Neuronal stem cell (in vitro differentiated cells): ENCODE measurements around the gene MEX3A. TPM values are rescaled to one million over a fixed set of nuclear protein-coding genes. Genes with fewer than 3 reads are reported as not detected.

Experiments used
- DNase-seq: peaks from one replicate; pipeline ENCODE4 v3.0.0-alpha.2; 2013; ENCODE audit warnings: low spot score
- H2AFZ ChIP-seq: one replicate; pipeline ENCODE4 v1.6.1; 2013; ENCODE audit warnings: mild to moderate bottlenecking, low read length, inconsistent platforms
- H2AK5ac ChIP-seq: 2 replicates; pipeline ENCODE4 v1.6.1; 2013; ENCODE audit warnings: low read depth, mild to moderate bottlenecking, inconsistent platforms, low read length, moderate library complexity, mixed read lengths
- H2BK120ac ChIP-seq: 2 replicates; pipeline ENCODE4 v1.6.1; 2013; ENCODE audit warnings: low read depth, mild to moderate bottlenecking, inconsistent platforms, low read length, moderate library complexity, mixed read lengths
- H2BK12ac ChIP-seq: one replicate; pipeline ENCODE4 v1.6.1; 2013; ENCODE audit warnings: low read length, inconsistent platforms
- H2BK15ac ChIP-seq: 2 replicates; pipeline ENCODE4 v1.6.1; 2013; ENCODE audit warnings: mild to moderate bottlenecking, low read length, inconsistent platforms, mixed read lengths
- H2BK5ac ChIP-seq: one replicate; pipeline ENCODE4 v1.6.1; 2013; ENCODE audit warnings: inconsistent platforms, mild to moderate bottlenecking, low read length, moderate library complexity
- H3K14ac ChIP-seq: one replicate; pipeline ENCODE4 v1.6.1; 2013; ENCODE audit warnings: low read length, inconsistent platforms
- H3K18ac ChIP-seq: 2 replicates; pipeline ENCODE4 v1.6.1; 2013; ENCODE audit warnings: low read length, inconsistent platforms
- H3K23ac ChIP-seq: 2 replicates; pipeline ENCODE4 v1.6.1; 2013; ENCODE audit warnings: low read depth, mild to moderate bottlenecking, mixed read lengths, low read length, inconsistent platforms; ENCODE audit not compliant: poor library complexity
- H3K27ac ChIP-seq: replicated peaks from 3 replicates; pipeline ENCODE4 v1.5.1; 2013; ENCODE audit warnings: low read length, inconsistent platforms
- H3K27me3 ChIP-seq, 3 experiments: 2 replicates each; pipeline ENCODE4 v1.6.1; 2013; ENCODE audit warnings: low read length in 3 of 3, mild to moderate bottlenecking in 2 of 3, inconsistent platforms in 1 of 3, low read depth in 1 of 3, mixed read lengths in 1 of 3, moderate library complexity in 1 of 3; ENCODE audit not compliant: control insufficient read depth in 3 of 3, insufficient read depth in 3 of 3
- H3K36me3 ChIP-seq, 2 donors: replicated peaks in 1 of 2; 2 replicates each; pipeline ENCODE4 v1.6.1; 2013; ENCODE audit warnings: low read length in 2 of 2; ENCODE audit not compliant: control insufficient read depth in 2 of 2, insufficient read depth in 2 of 2
- H3K4ac ChIP-seq: 2 replicates; pipeline ENCODE4 v1.6.1; 2013; ENCODE audit warnings: inconsistent platforms, mild to moderate bottlenecking, low read length, moderate library complexity
- H3K4me1 ChIP-seq, 2 donors: 1 replicate in 1 of 2; 2 replicates in 1 of 2; pipeline ENCODE4 v1.6.1; 2013; ENCODE audit warnings: low read length in 2 of 2, low read depth in 1 of 2; ENCODE audit not compliant: control insufficient read depth in 2 of 2, insufficient read depth in 1 of 2
- H3K4me2 ChIP-seq: one replicate; pipeline ENCODE4 v1.6.1; 2013; ENCODE audit warnings: mild to moderate bottlenecking, low read length, inconsistent platforms; ENCODE audit not compliant: insufficient read depth, poor library complexity, severe bottlenecking
- H3K4me3 ChIP-seq, 2 donors: 2 replicates each; pipeline ENCODE4 v1.5.1; 2013; ENCODE audit warnings: low read length in 2 of 2, mild to moderate bottlenecking in 2 of 2, inconsistent platforms in 1 of 2, moderate library complexity in 1 of 2
- H3K79me1 ChIP-seq: one replicate; pipeline ENCODE4 v1.6.1; 2013; ENCODE audit warnings: low read depth, mild to moderate bottlenecking, inconsistent platforms, low read length, moderate library complexity
- H3K9ac ChIP-seq: one replicate; pipeline ENCODE4 v1.6.1; 2013; ENCODE audit warnings: mild to moderate bottlenecking, low read depth, low read length, inconsistent platforms; ENCODE audit not compliant: poor library complexity
- H3K9me3 ChIP-seq, 2 donors: replicated peaks in 1 of 2; 2 replicates each; pipeline versions ENCODE3 to v1.6.1; 2013; ENCODE audit warnings: low read length in 2 of 2, mild to moderate bottlenecking in 2 of 2, inconsistent platforms in 1 of 2, low read depth in 1 of 2, mixed read lengths in 1 of 2, moderate library complexity in 1 of 2; ENCODE audit not compliant: control insufficient read depth in 2 of 2, insufficient read depth in 1 of 2
- H4K8ac ChIP-seq: one replicate; pipeline ENCODE4 v1.6.1; 2013; ENCODE audit warnings: low read depth, mild to moderate bottlenecking, inconsistent platforms, low read length, moderate library complexity
- H4K91ac ChIP-seq: one replicate; pipeline ENCODE4 v1.6.1; 2013; ENCODE audit warnings: low read length, low read depth, mild to moderate bottlenecking, inconsistent platforms; ENCODE audit not compliant: poor library complexity
- WGBS, 2 donors: extraction: QIAGEN DNeasy Blood & Tissue Kit; methylation state at CpG; one replicate each; pipeline ENCODE4 v1.1.7; 2013; ENCODE audit warnings: missing lambda C conversion rate in 2 of 2, mixed read lengths in 1 of 2; ENCODE audit not compliant: insufficient read length in 2 of 2, insufficient replicate concordance in 1 of 2; ENCODE audit errors: extremely low coverage in 2 of 2; 5-methylcytosine and 5-hydroxymethylcytosine counted together
- polyA plus RNA-seq, 2 experiments: library from polyadenylated mRNA; stranded (reverse); fragments of 200-250 nt; gene quantifications; one replicate each; pipeline ENCODE4 v1.2.3, GENCODE V29; 2013

MEX3A gene, protein sequence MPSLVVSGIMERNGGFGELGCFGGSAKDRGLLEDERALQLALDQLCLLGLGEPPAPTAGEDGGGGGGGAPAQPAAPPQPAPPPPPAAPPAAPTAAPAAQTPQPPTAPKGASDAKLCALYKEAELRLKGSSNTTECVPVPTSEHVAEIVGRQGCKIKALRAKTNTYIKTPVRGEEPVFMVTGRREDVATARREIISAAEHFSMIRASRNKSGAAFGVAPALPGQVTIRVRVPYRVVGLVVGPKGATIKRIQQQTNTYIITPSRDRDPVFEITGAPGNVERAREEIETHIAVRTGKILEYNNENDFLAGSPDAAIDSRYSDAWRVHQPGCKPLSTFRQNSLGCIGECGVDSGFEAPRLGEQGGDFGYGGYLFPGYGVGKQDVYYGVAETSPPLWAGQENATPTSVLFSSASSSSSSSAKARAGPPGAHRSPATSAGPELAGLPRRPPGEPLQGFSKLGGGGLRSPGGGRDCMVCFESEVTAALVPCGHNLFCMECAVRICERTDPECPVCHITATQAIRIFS
- polyA plus RNA-seq (2013, experiment 1 of 2) = 72.9 TPM
- polyA plus RNA-seq (2013, experiment 2 of 2) = 75.1 TPM

DNA sequence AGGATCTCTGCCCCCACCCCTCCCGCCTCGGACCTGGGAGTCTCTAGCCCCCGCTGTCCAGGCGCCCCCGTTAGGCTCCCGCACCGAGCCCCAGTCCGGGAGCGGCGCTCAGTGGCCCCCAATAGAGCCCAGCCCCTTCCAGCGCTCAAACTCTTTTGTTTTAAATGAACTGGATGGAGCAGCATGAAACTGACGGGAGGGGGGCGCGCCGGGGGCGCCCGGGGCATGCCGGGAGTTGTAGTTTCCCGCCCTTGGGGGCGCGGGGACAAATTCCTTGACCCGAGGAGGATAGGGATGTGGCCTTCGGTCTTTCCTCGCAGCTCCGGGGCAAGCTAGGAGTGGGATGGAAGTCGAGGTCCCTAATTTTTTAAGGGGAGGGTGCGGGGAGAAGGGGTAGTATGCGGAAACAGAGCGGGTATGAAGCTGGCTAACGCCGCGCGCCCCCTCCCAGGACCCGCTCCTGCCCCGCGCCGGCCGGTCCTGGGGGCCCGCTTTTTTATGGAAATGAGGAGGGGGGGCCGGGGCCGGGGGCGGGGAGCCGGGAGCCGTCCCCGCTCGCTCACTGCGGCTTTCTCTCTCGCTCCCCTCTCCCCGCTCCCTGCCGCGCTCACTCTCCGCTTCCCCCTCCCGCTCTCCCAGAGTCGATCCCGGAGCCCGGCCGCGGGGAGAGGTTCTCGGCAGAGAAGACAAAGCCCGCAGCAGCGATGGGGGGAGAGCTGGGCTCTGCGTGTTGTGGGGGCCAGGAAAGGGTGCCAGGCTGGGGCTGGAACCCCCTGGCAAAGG, at the start of gene MEX3A:
TSS of gene MEX3A (minus strand) at position 157 of the 783 bp plus-strand sequence. CDS start 467 bp downstream, outside the sequence.
- Histone ChIP-seq H3K23ac (peak within 1 kb of the TSS; percentile 89), H3K4me2 (peak within 1 kb of the TSS; percentile 54), H2BK120ac (peak within 1 kb of the TSS; percentile 22), H3K27ac (peak within 1 kb of the TSS; percentile 98), H2BK12ac (no peak within 1 kb of the TSS), H3K4me3 (peak within 1 kb of the TSS; percentile 97 to 99), H4K91ac (peak within 1 kb of the TSS; percentile 99), H2AK5ac (peak within 1 kb of the TSS; percentile 98), H3K4me1 (peaks cover 34 to 46% of the 10 kb centered on the region in 2 donors), H2BK5ac (peak within 1 kb of the TSS; percentile 92), H2AFZ (peak within 1 kb of the TSS; percentile 80), H3K9me3 (no peaks in the 10 kb centered on the region), H3K79me1 (no peaks in the 10 kb centered on the region), H4K8ac (no peak within 1 kb of the TSS), H3K36me3 (peaks cover 7 to 42% of the 10 kb centered on the region in 2 donors), H3K9ac (peak within 1 kb of the TSS; percentile 100), H2BK15ac (peak within 1 kb of the TSS; percentile 72), H3K27me3 (no peaks in the 10 kb centered on the region), H3K4ac (peak within 1 kb of the TSS; percentile 98), H3K14ac (peak within 1 kb of the TSS; percentile 61), H3K18ac (peak within 1 kb of the TSS; percentile 100)
- no CpG with 5 or more reads among the region's 62 CpGs for WGBS, 2 donors
- DNase-seq = peak; percentile 97

DNA sequence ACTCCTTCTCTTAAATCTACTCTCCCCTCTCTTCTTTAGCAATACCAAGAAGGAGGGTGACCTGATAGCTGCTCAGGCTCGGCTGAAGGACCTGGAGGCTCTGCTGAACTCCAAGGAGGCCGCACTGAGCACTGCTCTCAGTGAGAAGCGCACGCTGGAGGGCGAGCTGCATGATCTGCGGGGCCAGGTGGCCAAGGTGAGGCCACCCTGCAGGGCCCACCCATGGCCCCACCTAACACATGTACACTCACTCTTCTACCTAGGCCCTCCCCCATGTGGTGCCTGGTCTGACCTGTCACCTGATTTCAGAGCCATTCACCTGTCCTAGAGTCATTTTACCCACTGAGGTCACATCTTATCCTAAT, 48.3 kb upstream of the MEX3A start:
- Histone ChIP-seq H3K4me1 (peaks cover 16 to 31% of the 10 kb centered on the region in 2 donors), H3K14ac (no peak overlapping the region), H2BK12ac (no peak overlapping the region), H3K36me3 (peaks cover 31 to 72% of the 10 kb centered on the region in 2 donors), H2BK120ac (no peak overlapping the region), H2AK5ac (no peak overlapping the region), H3K23ac (no peak overlapping the region), H2BK15ac (no peak overlapping the region), H3K4me2 (no peak overlapping the region), H2AFZ (no peak overlapping the region), H3K18ac (no peak overlapping the region), H3K27me3 (no peaks in the 10 kb centered on the region), H4K8ac (no peak overlapping the region), H3K79me1 (peaks cover 4% of the 10 kb centered on the region), H3K4ac (no peak overlapping the region), H3K9me3 (peaks cover 0 to 2% of the 10 kb centered on the region in 2 donors), H3K9ac (no peak overlapping the region), H2BK5ac (no peak overlapping the region), H4K91ac (no peak overlapping the region), H3K4me3 (peak overlapping the region in 1 of 2 donors; percentile 38), H3K27ac (no peak overlapping the region)
- DNase-seq = no peak
- WGBS, 2 donors = no CpG with 5 or more reads among the region's 6 CpGs

DNA sequence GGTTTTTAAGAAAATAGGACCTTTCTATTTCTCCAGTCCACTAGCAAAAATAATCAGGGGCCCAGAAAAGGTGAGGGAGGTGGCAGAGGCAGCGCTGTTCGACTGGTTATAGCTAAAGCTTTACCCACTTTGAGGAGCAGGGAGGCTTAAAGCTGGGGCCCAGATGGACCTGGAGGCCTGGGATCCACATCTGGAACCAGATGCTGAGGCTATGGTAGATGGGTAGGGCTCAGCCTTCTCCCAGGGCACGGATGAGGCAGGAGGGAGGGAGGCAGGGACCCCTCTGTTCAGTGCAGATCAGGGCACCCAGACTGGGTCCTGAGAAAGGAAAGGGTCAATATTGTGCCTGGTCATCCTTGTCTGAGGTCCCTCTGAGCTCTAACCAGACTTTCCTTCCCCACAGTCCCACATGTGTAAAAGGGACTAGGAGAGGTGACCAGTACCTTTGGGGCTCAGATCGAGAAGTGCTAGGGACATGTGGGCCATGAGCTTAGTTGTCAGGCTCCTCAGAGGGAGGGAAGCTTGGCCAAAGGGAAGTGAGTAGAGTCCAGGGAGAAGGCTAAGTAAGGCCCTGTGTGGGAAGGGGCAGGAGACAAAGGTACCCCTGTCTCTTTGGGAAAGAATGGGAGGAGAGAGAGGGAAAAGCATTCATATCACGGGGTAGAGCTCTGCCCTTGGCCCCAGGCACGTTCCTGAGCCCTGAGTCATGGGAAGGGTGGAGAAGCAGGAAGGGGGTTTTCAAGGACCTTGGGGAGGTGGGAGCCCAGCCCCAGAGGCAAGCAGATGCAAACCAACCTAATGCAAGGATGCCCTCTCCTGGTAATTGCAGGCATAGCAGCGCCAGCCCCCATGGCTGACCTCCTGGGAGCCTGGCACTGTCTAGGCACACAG, 47.7 kb upstream of the MEX3A start:
- H2AFZ ChIP-seq = no peak overlapping the region
- H3K4me3 ChIP-seq = no peak overlapping the region
- H3K9me3 ChIP-seq = peaks cover 0 to 2% of the 10 kb centered on the region in 2 donors
- DNase-seq = peak; percentile 85
- peak overlapping the region; percentile 6 for H3K18ac ChIP-seq
- H2BK120ac ChIP-seq = no peak overlapping the region
- H3K9ac ChIP-seq = no peak overlapping the region
- no CpG with 5 or more reads among the region's 7 CpGs for WGBS, 2 donors
- no peak overlapping the region for H3K4me2 ChIP-seq
- H3K23ac ChIP-seq = no peak overlapping the region
- peaks cover 26 to 65% of the 10 kb centered on the region in 2 donors for H3K36me3 ChIP-seq
- no peak overlapping the region for H3K14ac ChIP-seq
- no peak overlapping the region for H3K4ac ChIP-seq
- H2BK15ac ChIP-seq = no peak overlapping the region
- no peaks in the 10 kb centered on the region for H3K27me3 ChIP-seq
- H3K27ac ChIP-seq = peak overlapping the region; percentile 10
- H4K8ac ChIP-seq = no peak overlapping the region
- H2BK5ac ChIP-seq = no peak overlapping the region
- H2BK12ac ChIP-seq = no peak overlapping the region
- H2AK5ac ChIP-seq = no peak overlapping the region
- peaks cover 17 to 31% of the 10 kb centered on the region in 2 donors for H3K4me1 ChIP-seq
- H3K79me1 ChIP-seq = peaks cover 2% of the 10 kb centered on the region
- no peak overlapping the region for H4K91ac ChIP-seq
